GM21381 (cell line): ENCODE measurements around the gene ZBED4.

ENCODE experiments used
- ATAC-seq: cut with Tn5 transposase; IDR thresholded peaks from one replicate; pipeline ENCODE4 v1.9.1; 2021; ENCODE audit warnings: mild to moderate bottlenecking, moderate library complexity; ENCODE audit not compliant: unreplicated experiment

Gene ZBED4

GRCh38 chr22:49825944-49826602, 27.6 kb upstream of the ZBED4 start:
- no peak for ATAC-seq

- ATAC-seq: no peak
Measured at GRCh38 chr22:49826603-49827270, 26.9 kb upstream of the ZBED4 start.

GRCh38 chr22:49827271-49827852, 26.3 kb upstream of the ZBED4 start:
- ATAC-seq: no peak

GRCh38 chr22:49827853-49828598, 25.6 kb upstream of the ZBED4 start, which contains the start of gene BRD1:
Gene BRD1 (minus strand): TSS chr22:49827873. CDS start chr22:49824317, 3,556 bp downstream.
- no peak for ATAC-seq

GRCh38 chr22:49828599-49828965, 25.1 kb upstream of the ZBED4 start:
- no peak for ATAC-seq

- ATAC-seq: no peak
Measured at GRCh38 chr22:49829044-49829853, 24.4 kb upstream of the ZBED4 start.

GRCh38 chr22:49833340-49834007, 20.2 kb upstream of the ZBED4 start:
- no peak for ATAC-seq

- ATAC-seq: no peak
Measured at GRCh38 chr22:49838771-49839717, 14.6 kb upstream of the ZBED4 start.

- ATAC-seq: no peak
Measured at GRCh38 chr22:49845241-49845640, 8.4 kb upstream of the ZBED4 start.

GRCh38 chr22:49845666-49846459, 7.8 kb upstream of the ZBED4 start:
- no peak for ATAC-seq

- no peak for ATAC-seq
Measured at GRCh38 chr22:49847751-49848689, 5.6 kb upstream of the ZBED4 start.

GRCh38 chr22:49848690-49849160, 4.9 kb upstream of the ZBED4 start:
- no peak for ATAC-seq

GRCh38 chr22:49849161-49850020, 4.3 kb upstream of the ZBED4 start:
- ATAC-seq: no peak

GRCh38 chr22:49850021-49850911, 3.4 kb upstream of the ZBED4 start:
- ATAC-seq: no peak
